ENCODE data around the gene CPA3.

GRCh38 chr3:148925845-148926244 is 60.7 kb downstream of the CPA3 start:
- TF ChIP-seq POLR2A (IDR thresholded peaks at IDR 0.05; ENCODE audit: low read depth, low read length) (no peak), TAF1 (IDR thresholded peaks at IDR 0.05; ENCODE audit: low read depth, low read length) (no peak), PAX5 (IDR thresholded peaks at IDR 0.05; ENCODE audit: insufficient read depth, low read length, severe bottlenecking) (no peak), POLR2AphosphoS5 (IDR thresholded peaks at IDR 0.05; ENCODE audit: low read depth, low read length) (no peak), POU2F2 (IDR thresholded peaks at IDR 0.05; ENCODE audit: low read depth, low read length) (no peak), SPI1 (IDR thresholded peaks at IDR 0.05; ENCODE audit: low read depth, low read length) (no peak)
